Neural cell (in vitro differentiated cells): ENCODE results near the gene PBOV1. TPM values are rescaled to one million over a fixed set of nuclear protein-coding genes. Genes with fewer than 3 reads are reported as not detected.
"Not testable (repeated sequence)": the region's sequence is repeated elsewhere in the genome, so short reads cannot be mapped to it uniquely, and the experiment has no call there.

Experiments used
- H2AFZ ChIP-seq: fragments of 200-600, 300-800 bp; sonication (generic), shearing (Covaris generic); 2 replicates; pipeline ENCODE4 v1.6.0; 2014; ENCODE audit warnings: low read depth, mild to moderate bottlenecking, antibody characterized with exemption, low read length, moderate library complexity
- H3F3A ChIP-seq: fragments of 200-600 bp; shearing (Covaris generic); 2 replicates; pipeline ENCODE4 v1.6.1; 2016; ENCODE audit warnings: mild to moderate bottlenecking, moderate library complexity, mixed read lengths, antibody characterized with exemption, low read length; ENCODE audit not compliant: insufficient read depth, poor library complexity, severe bottlenecking
- H3K27ac ChIP-seq: fragments of 200-600, 300-800 bp; sonication (generic), shearing (Covaris generic); 2 replicates; pipeline ENCODE4 v1.5.1; 2014; ENCODE audit warnings: mild to moderate bottlenecking, low read length, moderate library complexity
- H3K27me3 ChIP-seq: fragments of 300-800, 200-600 bp; sonication (generic), shearing (Covaris generic); 2 replicates; pipeline ENCODE4 v1.6.0; 2014; ENCODE audit warnings: mild to moderate bottlenecking, low read depth, low read length, moderate library complexity; ENCODE audit not compliant: insufficient read depth
- H3K36me3 ChIP-seq: fragments of 300-800, 200-600 bp; sonication (generic), shearing (Covaris generic); 2 replicates; pipeline ENCODE4 v1.5.1; 2014; ENCODE audit warnings: mild to moderate bottlenecking, antibody characterized with exemption, low read length, moderate library complexity; ENCODE audit not compliant: insufficient read depth
- H3K4me2 ChIP-seq: fragments of 300-800, 200-600 bp; sonication (generic), shearing (Covaris generic); 2 replicates; pipeline ENCODE4 v1.6.0; 2014; ENCODE audit warnings: mild to moderate bottlenecking, low read length
- H3K4me3 ChIP-seq: fragments of 300-800, 200-600 bp; sonication (generic), shearing (Covaris generic); 2 replicates; pipeline ENCODE4 v1.5.1; 2014; ENCODE audit warnings: mild to moderate bottlenecking, low read length, moderate library complexity
- H3K79me2 ChIP-seq: fragments of 200-600 bp; shearing (Covaris generic); replicated peaks from 2 replicates; pipeline ENCODE4 v1.6.0; 2014; ENCODE audit warnings: mild to moderate bottlenecking, low read length, moderate library complexity; ENCODE audit not compliant: insufficient read depth
- H3K9ac ChIP-seq: fragments of 300-800, 200-600 bp; sonication (generic), shearing (Covaris generic); 2 replicates; pipeline ENCODE4 v1.6.1; 2016; ENCODE audit warnings: mild to moderate bottlenecking, low read length, mixed read lengths
- H3K9me2 ChIP-seq: fragments of 200-600 bp; shearing (Covaris generic); 2 replicates; pipeline ENCODE4 v1.6.1; 2016; ENCODE audit warnings: mild to moderate bottlenecking, low read length, mixed read lengths; ENCODE audit not compliant: insufficient read depth
- H3K9me3 ChIP-seq: fragments of 200-600, 300-800 bp; sonication (generic), shearing (Covaris generic); 2 replicates; pipeline ENCODE4 v1.6.1; 2016; ENCODE audit warnings: mild to moderate bottlenecking, mixed run types, low read length, moderate library complexity, mixed read lengths
- H4K20me1 ChIP-seq: fragments of 200-600 bp; shearing (Covaris generic); 2 replicates; pipeline ENCODE4 v1.6.1; 2016; ENCODE audit warnings: mild to moderate bottlenecking, mixed run types; ENCODE audit not compliant: insufficient read depth
- CTCF ChIP-seq: fragments of 450-650 bp; IDR thresholded peaks from 2 replicates; pipeline ENCODE4 v1.5.1; 2014; ENCODE audit warnings: antibody characterized with exemption, mild to moderate bottlenecking, moderate library complexity; ENCODE audit not compliant: poor library complexity, severe bottlenecking
- EP300 ChIP-seq: fragments of 450-650 bp; conservative IDR thresholded peaks from 2 replicates; pipeline ENCODE4 v1.6.1; 2014; ENCODE audit warnings: antibody characterized with exemption, mild to moderate bottlenecking, moderate library complexity; ENCODE audit not compliant: poor library complexity, severe bottlenecking
- EZH2 ChIP-seq: fragments of 200-600, 300-800 bp; shearing (Covaris generic), sonication (generic); IDR thresholded peaks from 2 replicates; pipeline ENCODE4 v1.6.1; 2014; ENCODE audit warnings: antibody characterized with exemption, low read length, borderline replicate concordance, mild to moderate bottlenecking; ENCODE audit not compliant: insufficient read depth, poor library complexity, severe bottlenecking
- MXI1 ChIP-seq: fragments of 450-650 bp; conservative IDR thresholded peaks from 2 replicates; pipeline ENCODE4 v1.6.1; 2014; ENCODE audit warnings: antibody characterized with exemption, mild to moderate bottlenecking; ENCODE audit not compliant: poor library complexity, severe bottlenecking
- POLR2AphosphoS5 ChIP-seq: IDR thresholded peaks from 2 replicates; pipeline ENCODE4 v1.6.1; 2012
- RAD21 ChIP-seq: fragments of 450-650 bp; conservative IDR thresholded peaks from 2 replicates; pipeline ENCODE4 v1.6.1; 2014; ENCODE audit warnings: antibody characterized with exemption, mild to moderate bottlenecking, moderate library complexity
- REST ChIP-seq: IDR thresholded peaks from 2 replicates; pipeline ENCODE4 v1.6.1; 2012; ENCODE audit warnings: borderline replicate concordance
- SMC3 ChIP-seq: fragments of 450-650 bp; conservative IDR thresholded peaks from 2 replicates; pipeline ENCODE4 v1.6.1; 2014; ENCODE audit warnings: antibody characterized with exemption, mild to moderate bottlenecking, moderate library complexity; ENCODE audit not compliant: poor library complexity
- TAF1 ChIP-seq: IDR thresholded peaks from 2 replicates; pipeline ENCODE4 v1.6.1; 2012; ENCODE audit warnings: low read depth
- polyA plus RNA-seq: library from polyadenylated mRNA; depleted of rRNA; stranded (reverse); fragments of >200 nt; gene quantifications from 2 replicates; pipeline ENCODE4 v1.2.3, GENCODE V29; 2014

Gene PBOV1
- polyA plus RNA-seq, 1 donor from 2014 or later = not detected

- Histone ChIP-seq H3K9ac (no peak overlapping the region), H3K4me2 (no peak overlapping the region), H3K4me3 (no peak overlapping the region), H4K20me1 (no peaks in the 10 kb centered on the region), H2AFZ (no peak overlapping the region), H3F3A (no peaks in the 10 kb centered on the region), H3K9me3 (no peaks in the 10 kb centered on the region), H3K36me3 (no peaks in the 10 kb centered on the region), H3K9me2 (no peaks in the 10 kb centered on the region), H3K27me3 (no peaks in the 10 kb centered on the region), H3K27ac (no peak overlapping the region), H3K79me2 (no peaks in the 10 kb centered on the region)
- no peak for TF ChIP-seq EZH2
- TF ChIP-seq TAF1 = no peak
- no peak for TF ChIP-seq MXI1
- no peak for TF ChIP-seq RAD21
- no peak for TF ChIP-seq POLR2AphosphoS5
- no peak for TF ChIP-seq EP300
- TF ChIP-seq CTCF = no peak
- no peak for TF ChIP-seq SMC3
- no peak for TF ChIP-seq REST
Measured at GRCh38 chr6:138215093-138215782, 3.1 kb downstream of the PBOV1 start.

GRCh38 chr6:138212530-138212929 lies 5.8 kb downstream of the PBOV1 start:
- not testable (repeated sequence) for H3K36me3 ChIP-seq, H3K4me3 ChIP-seq, H3K27ac ChIP-seq, H3K27me3 ChIP-seq, H4K20me1 ChIP-seq, H2AFZ ChIP-seq, H3K4me2 ChIP-seq, H3K79me2 ChIP-seq, H3K9ac ChIP-seq, H3K9me3 ChIP-seq, H3F3A ChIP-seq, H3K9me2 ChIP-seq

- H3K79me2 ChIP-seq = no peaks in the 10 kb centered on the region
Measured at GRCh38 chr6:138211601-138212000, 6.7 kb downstream of the PBOV1 start.

More at GRCh38 chr6:138211601-138212000, 6.7 kb downstream of the PBOV1 start:
- TF ChIP-seq POLR2AphosphoS5 (no peak), RAD21 (no peak), REST (no peak), EZH2 (no peak), CTCF (no peak), SMC3 (no peak), EP300 (no peak), MXI1 (no peak), TAF1 (no peak)
- Histone ChIP-seq H3K36me3 (no peaks in the 10 kb centered on the region), H3K9ac (no peak overlapping the region), H3K4me3 (no peak overlapping the region), H3F3A (no peaks in the 10 kb centered on the region), H4K20me1 (no peaks in the 10 kb centered on the region), H3K9me2 (no peaks in the 10 kb centered on the region), H3K9me3 (no peaks in the 10 kb centered on the region), H2AFZ (no peak overlapping the region), H3K4me2 (no peak overlapping the region), H3K27ac (no peak overlapping the region), H3K27me3 (no peaks in the 10 kb centered on the region)
